Skeletal muscle tissue (tissue), 4 donors: ENCODE data around the gene ATG12. TPM values are rescaled to one million over a fixed set of nuclear protein-coding genes. Genes with fewer than 3 reads are reported as not detected.
A peak's percentile ranks its signal among the peaks of the same experiment; 100 is the strongest.

Experiments
- H3K27ac ChIP-seq: one replicate; pipeline ENCODE4 v1.7.0; 2013; ENCODE audit warnings: mild to moderate bottlenecking, low read depth, low read length, inconsistent platforms
- H3K27me3 ChIP-seq, 3 donors: one replicate each; pipeline ENCODE4 v1.7.0; 2013; ENCODE audit warnings: low read length in 3 of 3; ENCODE audit not compliant: control insufficient read depth in 3 of 3, insufficient read depth in 3 of 3
- H3K36me3 ChIP-seq, 3 donors: one replicate each; pipeline ENCODE4 v1.7.0; 2013; ENCODE audit warnings: low read length in 3 of 3; ENCODE audit not compliant: control insufficient read depth in 3 of 3, insufficient read depth in 3 of 3
- H3K4me1 ChIP-seq, 3 donors: one replicate each; pipeline ENCODE4 v1.7.0; 2013; ENCODE audit warnings: low read length in 3 of 3, mild to moderate bottlenecking in 3 of 3; ENCODE audit not compliant: control insufficient read depth in 3 of 3, insufficient read depth in 3 of 3
- H3K4me3 ChIP-seq, 3 donors: one replicate each; pipeline ENCODE4 v1.7.0; 2013; ENCODE audit warnings: low read length in 3 of 3
- H3K9ac ChIP-seq, 3 donors: one replicate each; pipeline ENCODE4 v1.7.0; 2013; ENCODE audit warnings: low read length in 3 of 3, mild to moderate bottlenecking in 3 of 3, moderate library complexity in 2 of 3, low read depth in 1 of 3
- H3K9me3 ChIP-seq, 3 donors: one replicate each; pipeline ENCODE4 v1.7.0; 2013; ENCODE audit warnings: low read length in 3 of 3; ENCODE audit not compliant: control insufficient read depth in 3 of 3
- total RNA-seq: library from RNA; depleted of rRNA; stranded (reverse); fragments of >200 nt; gene quantifications from one replicate; pipeline ENCODE4 v1.2.3, GENCODE V29; 2014
- donor health status: Osteomylitis.

ATG12 gene
- total RNA-seq, 1 donor from 2014 or later, result 26.1 TPM

GRCh38 chr5:115843444-115844130 is 2.2 kb upstream of the ATG12 start:
- Histone ChIP-seq H3K9ac (peak overlapping the region in 2 of 3 donors; percentile 0 to 90), H3K4me3 (peak overlapping the region in 2 of 3 donors; percentile 49 to 97), H3K4me1 (peaks cover 14 to 41% (median 39%) of the 10 kb centered on the region in 3 donors), H3K36me3 (peaks cover 0 to 2% (median 0%) of the 10 kb centered on the region in 3 donors), H3K9me3 (no peaks in the 10 kb centered on the region), H3K27ac (peak overlapping the region; percentile 37), H3K27me3 (no peaks in the 10 kb centered on the region)

DNA sequence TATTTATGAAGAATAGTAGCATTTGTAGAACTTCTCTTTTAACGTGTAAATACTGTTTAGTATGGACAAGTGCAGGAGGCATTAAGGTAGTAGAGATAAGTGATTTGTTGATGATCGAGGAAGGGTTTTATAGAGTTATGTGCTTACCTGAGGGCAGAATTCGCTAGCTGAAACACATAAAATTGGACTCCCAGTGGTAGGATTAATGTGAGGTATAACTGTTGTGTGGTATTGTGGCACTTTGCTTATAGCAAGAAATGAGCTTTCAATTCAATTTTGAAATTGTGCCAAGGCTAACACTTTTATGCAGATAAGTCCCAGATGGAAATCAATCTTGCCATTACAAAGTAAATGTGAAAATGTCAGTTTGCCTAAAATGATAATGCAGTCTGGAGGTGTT is 1.6 kb upstream of the ATG12 start:
- H3K4me3 ChIP-seq, result peak overlapping the region; percentile 95 to 99 (median 97)
- peak overlapping the region; percentile 85 to 91 (median 90) for H3K9ac ChIP-seq
- peaks cover 15 to 42% (median 40%) of the 10 kb centered on the region in 3 donors for H3K4me1 ChIP-seq
- H3K27ac ChIP-seq, result peak overlapping the region; percentile 91
- H3K27me3 ChIP-seq, result no peaks in the 10 kb centered on the region
- H3K36me3 ChIP-seq, result peaks cover 0 to 2% (median 0%) of the 10 kb centered on the region in 3 donors
- no peaks in the 10 kb centered on the region for H3K9me3 ChIP-seq

GRCh38 chr5:115842089-115842935 is 947 bp upstream of the ATG12 start:
- no peaks in the 10 kb centered on the region for H3K9me3 ChIP-seq
- peak overlapping the region; percentile 95 to 99 (median 97) for H3K4me3 ChIP-seq
- peaks cover 15 to 42% (median 40%) of the 10 kb centered on the region in 3 donors for H3K4me1 ChIP-seq
- H3K36me3 ChIP-seq, result peaks cover 2% of the 10 kb centered on the region in 3 donors
- peak overlapping the region; percentile 91 for H3K27ac ChIP-seq
- no peaks in the 10 kb centered on the region for H3K27me3 ChIP-seq
- H3K9ac ChIP-seq, result peak overlapping the region; percentile 85 to 91 (median 90)

DNA sequence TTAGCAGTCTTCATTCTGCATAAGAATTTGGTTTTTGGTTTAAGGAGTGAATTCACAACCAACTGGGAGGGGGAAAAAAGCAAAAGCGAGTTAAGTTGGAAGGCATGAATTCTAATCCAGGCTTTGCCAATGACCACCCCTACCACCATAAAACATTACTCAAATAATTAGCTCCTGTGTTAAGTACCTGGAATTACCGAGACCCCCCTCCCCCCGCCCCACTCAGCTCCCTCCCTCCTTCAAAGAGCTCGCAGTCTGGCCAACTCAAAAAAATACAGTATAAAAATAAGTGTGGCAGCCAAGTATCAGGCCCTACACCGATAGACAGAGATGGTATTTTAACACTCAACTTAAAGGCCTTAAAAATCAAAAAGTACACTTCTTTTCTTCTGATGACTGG is 492 bp downstream of the ATG12 start:
- Histone ChIP-seq H3K4me3 (peak overlapping the region; percentile 95 to 99 (median 97)), H3K36me3 (peaks cover 6 to 15% (median 15%) of the 10 kb centered on the region in 3 donors), H3K9me3 (no peaks in the 10 kb centered on the region), H3K9ac (peak overlapping the region; percentile 75 to 95 (median 91)), H3K27me3 (no peaks in the 10 kb centered on the region), H3K4me1 (peaks cover 15 to 42% (median 40%) of the 10 kb centered on the region in 3 donors), H3K27ac (peak overlapping the region; percentile 91)

DNA sequence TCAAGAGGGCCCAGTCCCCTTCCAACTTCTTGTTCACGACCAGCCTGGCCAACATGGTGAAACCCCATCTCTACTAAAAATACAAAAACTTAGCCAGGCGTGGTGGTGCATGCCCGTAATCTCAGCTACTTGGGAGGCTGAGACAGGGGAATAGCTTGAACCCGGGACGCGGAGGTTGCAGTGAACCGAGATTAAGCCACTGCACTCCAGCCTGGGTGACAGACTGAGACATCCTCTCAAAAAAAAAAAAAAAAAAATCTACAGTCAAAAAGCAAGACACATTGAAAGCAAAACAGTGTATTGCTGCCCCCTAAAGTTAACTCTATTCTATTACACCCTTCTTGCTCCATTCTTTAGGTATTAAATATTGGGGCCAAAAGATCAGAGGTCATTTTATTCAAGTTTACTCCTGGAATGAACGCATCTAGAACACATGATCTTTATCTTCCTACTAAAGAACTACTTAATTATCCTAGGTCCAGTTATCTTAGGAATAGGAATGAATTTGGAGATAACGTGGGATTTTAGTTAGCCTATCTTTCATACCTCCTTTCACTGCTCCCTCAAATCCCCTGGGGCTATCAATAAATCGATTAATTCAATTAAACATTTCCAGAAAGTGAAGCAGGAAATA is 2.4 kb downstream of the ATG12 start:
- Histone ChIP-seq H3K27me3 (no peaks in the 10 kb centered on the region), H3K36me3 (peaks cover 8 to 25% (median 24%) of the 10 kb centered on the region in 3 donors), H3K4me1 (peaks cover 15 to 35% (median 29%) of the 10 kb centered on the region in 3 donors), H3K9me3 (no peaks in the 10 kb centered on the region), H3K4me3 (peak overlapping the region in 1 of 3 donors; percentile 16), H3K9ac (peak overlapping the region in 1 of 3 donors; percentile 8), H3K27ac (no peak overlapping the region)

DNA sequence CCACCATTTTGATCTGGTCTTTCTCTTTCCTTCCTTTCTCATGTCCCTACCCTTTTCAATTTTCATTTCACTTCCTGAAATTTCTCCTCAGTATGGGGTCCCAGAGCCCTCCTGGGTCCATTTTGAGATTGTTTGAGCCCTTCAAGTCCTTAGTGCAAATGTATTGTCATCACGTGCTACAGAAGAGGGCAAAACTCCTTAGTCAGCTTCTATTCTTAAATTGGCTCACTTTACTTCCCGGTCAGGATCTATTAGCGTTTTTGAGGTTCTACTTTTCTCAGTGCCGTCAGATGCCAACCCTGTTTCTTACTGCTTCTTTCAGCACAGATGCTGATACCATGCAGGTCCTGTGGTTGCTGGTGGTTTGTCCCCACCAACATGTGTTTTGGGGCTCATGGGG is 5.9 kb downstream of the ATG12 start:
- H3K36me3 ChIP-seq, result peaks cover 7 to 45% (median 37%) of the 10 kb centered on the region in 3 donors
- no peaks in the 10 kb centered on the region for H3K9me3 ChIP-seq
- H3K4me1 ChIP-seq, result peaks cover 3 to 18% (median 15%) of the 10 kb centered on the region in 3 donors

DNA sequence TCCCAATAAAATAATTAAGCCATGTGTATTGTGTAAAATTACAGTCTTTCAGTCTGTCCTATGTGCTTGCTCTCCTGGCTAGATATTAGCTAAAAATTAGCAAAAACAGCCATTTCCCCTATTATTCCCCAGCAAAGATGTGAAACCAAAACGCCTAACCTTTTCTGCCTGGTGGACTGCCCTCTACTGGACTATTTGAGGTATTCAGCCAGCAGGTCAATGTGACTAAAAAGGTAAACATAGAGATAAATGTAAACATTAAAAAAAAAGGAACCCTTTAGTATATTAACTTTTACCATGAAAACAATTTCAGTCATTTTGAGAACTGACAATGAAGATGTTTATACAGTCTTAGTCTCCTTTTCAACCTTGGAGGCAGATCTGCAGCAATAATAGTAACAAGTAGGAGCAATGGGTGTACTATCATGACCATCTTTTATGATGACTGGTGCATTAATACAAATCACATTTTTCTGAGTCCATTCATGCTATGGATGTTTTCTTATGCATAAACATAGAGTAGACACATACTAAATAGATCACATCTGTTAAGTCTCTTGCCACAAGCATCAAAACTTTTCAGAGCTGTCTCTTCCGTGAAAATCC is 10.1 kb downstream of the ATG12 start:
- Histone ChIP-seq H3K27ac (no peak overlapping the region), H3K9ac (no peak overlapping the region), H3K4me1 (no peaks in the 10 kb centered on the region), H3K4me3 (no peak overlapping the region), H3K9me3 (no peaks in the 10 kb centered on the region), H3K27me3 (no peaks in the 10 kb centered on the region), H3K36me3 (peaks cover 4 to 45% (median 35%) of the 10 kb centered on the region in 3 donors)

More for the DNA sequence above, 5.9 kb downstream of the ATG12 start:
- Histone ChIP-seq H3K27me3 (no peaks in the 10 kb centered on the region), H3K4me3 (no peak overlapping the region), H3K9ac (no peak overlapping the region), H3K27ac (no peak overlapping the region)

GRCh38 chr5:115829913-115830312 is 11.5 kb downstream of the ATG12 start:
- no peak overlapping the region for H3K4me3 ChIP-seq
- peaks cover 4 to 38% (median 32%) of the 10 kb centered on the region in 3 donors for H3K36me3 ChIP-seq
- H3K4me1 ChIP-seq, result no peaks in the 10 kb centered on the region
- H3K9me3 ChIP-seq, result no peaks in the 10 kb centered on the region
- H3K9ac ChIP-seq, result no peak overlapping the region
- no peaks in the 10 kb centered on the region for H3K27me3 ChIP-seq
- no peak overlapping the region for H3K27ac ChIP-seq

DNA sequence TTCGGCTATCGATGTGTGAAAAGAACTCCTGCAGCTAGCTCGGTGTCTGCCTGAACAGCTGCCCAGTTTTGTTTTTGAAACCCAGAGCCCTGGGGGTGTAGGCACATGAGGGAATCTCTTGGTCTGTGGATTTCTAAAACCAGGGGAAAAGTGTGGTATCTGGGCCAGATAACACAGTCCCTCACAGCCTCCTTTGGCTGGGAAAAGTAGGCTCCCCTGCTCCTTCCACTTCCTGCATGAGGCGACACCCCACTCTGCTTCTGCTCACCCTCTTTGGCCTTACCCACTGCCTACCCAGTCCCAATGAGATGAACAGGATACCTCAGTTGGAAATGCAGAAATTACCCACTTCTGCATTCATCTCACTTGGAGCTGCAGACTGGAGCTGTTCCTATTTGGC is 15.4 kb downstream of the ATG12 start:
- Histone ChIP-seq H3K4me1 (no peaks in the 10 kb centered on the region), H3K9me3 (no peaks in the 10 kb centered on the region), H3K27me3 (no peaks in the 10 kb centered on the region), H3K4me3 (no peak overlapping the region), H3K36me3 (peaks cover 2 to 21% (median 7%) of the 10 kb centered on the region in 3 donors), H3K27ac (no peak overlapping the region), H3K9ac (no peak overlapping the region)
